Measurements from ENCODE around the gene ABTB1. TPM values are rescaled to one million over a fixed set of nuclear protein-coding genes. Genes with fewer than 3 reads are reported as not detected.

Gene ABTB1
- total RNA-seq, 2 donors from 2014 or later, result 10.7 to 14.4 TPM

DNA sequence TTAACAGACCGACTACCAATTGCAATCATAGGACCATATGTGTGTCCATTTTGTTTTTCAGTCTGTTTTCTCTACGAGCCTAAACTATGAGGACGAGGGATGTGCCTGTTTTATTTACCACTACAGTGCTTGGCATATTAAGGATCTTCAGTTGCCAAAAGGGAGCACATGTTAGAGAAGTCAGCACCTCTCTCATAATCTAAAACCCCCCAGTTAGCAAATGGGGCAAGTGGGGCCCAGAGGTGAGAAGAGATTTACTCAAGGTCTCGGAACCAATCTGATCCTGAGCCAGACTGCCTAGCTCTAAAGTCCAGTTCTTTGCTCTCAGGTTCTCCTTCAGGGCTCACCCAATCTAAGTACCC lies 44.3 kb upstream of the ABTB1 start:
- Mint-ChIP-seq H3K9me3 (peaks cover 4% of the 10 kb centered on the region), H3K27me3 (ENCODE audit: insufficient read depth) (peaks cover 58% of the 10 kb centered on the region), H3K36me3 (ENCODE audit: low read depth) (no peaks in the 10 kb centered on the region), H3K27ac (no peak overlapping the region), H3K4me1 (no peaks in the 10 kb centered on the region), H3K4me3 (peak overlapping the region; percentile 61)
- no peak for DNase-seq
- Histone ChIP-seq H3K4me1 (ENCODE audit: control insufficient read depth, insufficient read depth, low read length) (no peaks in the 10 kb centered on the region), H3K27ac (ENCODE audit: low read depth, low read length) (no peak overlapping the region), H3K9ac (ENCODE audit: extremely low read depth, low read length, poor library complexity, severe bottlenecking) (no peak overlapping the region), H3K27me3 (ENCODE audit: control insufficient read depth, insufficient read depth, low read length, poor library complexity, severe bottlenecking) (peaks cover 32% of the 10 kb centered on the region), H3K4me3 (ENCODE audit: low read length) (no peak overlapping the region), H3K36me3 (ENCODE audit: control insufficient read depth, insufficient read depth, low read length) (no peaks in the 10 kb centered on the region), H3K9me3 (ENCODE audit: control insufficient read depth, low read length) (no peaks in the 10 kb centered on the region)
- TF ChIP-seq, protein P1, sequence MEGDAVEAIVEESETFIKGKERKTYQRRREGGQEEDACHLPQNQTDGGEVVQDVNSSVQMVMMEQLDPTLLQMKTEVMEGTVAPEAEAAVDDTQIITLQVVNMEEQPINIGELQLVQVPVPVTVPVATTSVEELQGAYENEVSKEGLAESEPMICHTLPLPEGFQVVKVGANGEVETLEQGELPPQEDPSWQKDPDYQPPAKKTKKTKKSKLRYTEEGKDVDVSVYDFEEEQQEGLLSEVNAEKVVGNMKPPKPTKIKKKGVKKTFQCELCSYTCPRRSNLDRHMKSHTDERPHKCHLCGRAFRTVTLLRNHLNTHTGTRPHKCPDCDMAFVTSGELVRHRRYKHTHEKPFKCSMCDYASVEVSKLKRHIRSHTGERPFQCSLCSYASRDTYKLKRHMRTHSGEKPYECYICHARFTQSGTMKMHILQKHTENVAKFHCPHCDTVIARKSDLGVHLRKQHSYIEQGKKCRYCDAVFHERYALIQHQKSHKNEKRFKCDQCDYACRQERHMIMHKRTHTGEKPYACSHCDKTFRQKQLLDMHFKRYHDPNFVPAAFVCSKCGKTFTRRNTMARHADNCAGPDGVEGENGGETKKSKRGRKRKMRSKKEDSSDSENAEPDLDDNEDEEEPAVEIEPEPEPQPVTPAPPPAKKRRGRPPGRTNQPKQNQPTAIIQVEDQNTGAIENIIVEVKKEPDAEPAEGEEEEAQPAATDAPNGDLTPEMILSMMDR (conservative IDR thresholded peaks at IDR 0.05), result no peak
- WGBS, 2 experiments (ENCODE audit: insufficient coverage in 1 of 2, insufficient read length in 1 of 2), result 91 to 93% methylated on average over 2 to 4 of the region's 4 CpGs

DNA sequence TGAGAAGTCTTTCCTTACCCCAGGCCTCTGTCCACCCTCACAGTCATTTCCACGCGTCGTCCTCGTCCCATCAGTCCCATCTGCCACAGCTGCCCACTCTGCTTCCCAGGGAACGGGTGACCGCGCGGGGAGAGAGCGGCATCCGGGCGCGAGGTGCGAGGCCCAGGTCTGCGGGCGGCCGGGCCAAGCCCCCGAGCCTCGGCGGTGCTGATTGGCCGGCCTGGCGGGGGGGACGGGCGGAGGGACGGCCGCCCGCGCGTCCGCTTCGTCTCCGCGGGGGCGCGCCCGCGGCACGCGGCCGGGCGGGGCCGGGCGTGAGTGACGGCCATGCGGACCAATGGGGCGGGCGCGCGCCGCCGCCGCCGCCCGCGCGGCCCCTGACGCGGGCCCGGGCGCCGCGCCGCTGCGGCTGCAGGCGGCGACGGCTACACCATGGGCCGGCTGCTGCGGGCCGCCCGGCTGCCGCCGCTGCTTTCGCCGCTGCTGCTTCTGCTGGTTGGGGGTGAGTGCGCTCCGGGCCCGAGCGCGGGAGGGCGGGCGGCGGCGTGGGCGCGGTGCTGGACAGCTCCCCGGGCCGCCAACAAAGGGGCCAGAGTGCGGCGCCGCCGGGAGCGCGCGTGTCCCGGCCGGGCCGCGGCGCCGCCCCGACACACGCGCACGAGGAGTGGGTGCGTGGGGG lies 43.8 kb upstream of the ABTB1 start, which contains the start of gene PODXL2:
Gene PODXL2, plus strand, starts transcription at position 398 of the 679 bp plus-strand sequence. Its CDS starts 35 bp downstream, at position 433.
- H3K9ac ChIP-seq (ENCODE audit: extremely low read depth, low read length, poor library complexity, severe bottlenecking), result no peak within 1 kb of the TSS
- WGBS, 2 experiments (ENCODE audit: insufficient coverage in 1 of 2, insufficient read length in 1 of 2), result 3 to 7% methylated on average over 5 to 105 of the region's 105 CpGs
- TF ChIP-seq, protein P1 (conservative IDR thresholded peaks at IDR 0.05), result no peak
- H3K27me3 Mint-ChIP-seq (ENCODE audit: insufficient read depth), result peaks cover 58% of the 10 kb centered on the region
- peak within 1 kb of the TSS; percentile 61 for H3K4me3 Mint-ChIP-seq
- no peaks in the 10 kb centered on the region for H3K4me1 ChIP-seq (ENCODE audit: control insufficient read depth, insufficient read depth, low read length)
- no peaks in the 10 kb centered on the region for H3K36me3 ChIP-seq (ENCODE audit: control insufficient read depth, insufficient read depth, low read length)
- no peaks in the 10 kb centered on the region for H3K9me3 ChIP-seq (ENCODE audit: control insufficient read depth, low read length)
- peaks cover 4% of the 10 kb centered on the region for H3K9me3 Mint-ChIP-seq
- no peaks in the 10 kb centered on the region for H3K36me3 Mint-ChIP-seq (ENCODE audit: low read depth)
- peaks cover 32% of the 10 kb centered on the region for H3K27me3 ChIP-seq (ENCODE audit: control insufficient read depth, insufficient read depth, low read length, poor library complexity, severe bottlenecking)
- H3K27ac Mint-ChIP-seq, result no peak within 1 kb of the TSS
- DNase-seq, result peak; percentile 79
- H3K4me1 Mint-ChIP-seq, result no peaks in the 10 kb centered on the region
- H3K4me3 ChIP-seq (ENCODE audit: low read length), result peak within 1 kb of the TSS; percentile 73
- H3K27ac ChIP-seq (ENCODE audit: low read depth, low read length), result no peak within 1 kb of the TSS

GRCh38 chr3:127629467-127630403 lies 43.0 kb upstream of the ABTB1 start:
- Histone ChIP-seq H3K36me3 (ENCODE audit: control insufficient read depth, insufficient read depth, low read length) (no peaks in the 10 kb centered on the region), H3K4me3 (ENCODE audit: low read length) (peak overlapping the region; percentile 73), H3K9ac (ENCODE audit: extremely low read depth, low read length, poor library complexity, severe bottlenecking) (no peak overlapping the region), H3K4me1 (ENCODE audit: control insufficient read depth, insufficient read depth, low read length) (no peaks in the 10 kb centered on the region), H3K27ac (ENCODE audit: low read depth, low read length) (no peak overlapping the region), H3K27me3 (ENCODE audit: control insufficient read depth, insufficient read depth, low read length, poor library complexity, severe bottlenecking) (peaks cover 32% of the 10 kb centered on the region), H3K9me3 (ENCODE audit: control insufficient read depth, low read length) (no peaks in the 10 kb centered on the region)
- Mint-ChIP-seq H3K27ac (no peak overlapping the region), H3K9me3 (peaks cover 4% of the 10 kb centered on the region), H3K4me3 (peak overlapping the region; percentile 61), H3K27me3 (ENCODE audit: insufficient read depth) (peaks cover 56% of the 10 kb centered on the region), H3K4me1 (no peaks in the 10 kb centered on the region), H3K36me3 (ENCODE audit: low read depth) (no peaks in the 10 kb centered on the region)
- DNase-seq, result no peak
- 49 to 71% methylated on average over 26 to 65 of the region's 65 CpGs for WGBS, 2 experiments (ENCODE audit: insufficient coverage in 1 of 2, insufficient read length in 1 of 2)
- TF ChIP-seq, protein P1 (conservative IDR thresholded peaks at IDR 0.05), result no peak

All from endodermal cell (in vitro differentiated cells).